Cardiac ventricle fibroblast (primary cell): ENCODE data around the gene RMND5B. TPM values are rescaled to one million over a fixed set of nuclear protein-coding genes. Genes with fewer than 3 reads are reported as not detected.

ENCODE experiments used
- total RNA-seq: library from RNA; depleted of rRNA; stranded (reverse); fragments of >200 nt; gene quantifications from 2 replicates; pipeline ENCODE4 v1.2.3, GENCODE V29; 2015

RMND5B gene, protein sequence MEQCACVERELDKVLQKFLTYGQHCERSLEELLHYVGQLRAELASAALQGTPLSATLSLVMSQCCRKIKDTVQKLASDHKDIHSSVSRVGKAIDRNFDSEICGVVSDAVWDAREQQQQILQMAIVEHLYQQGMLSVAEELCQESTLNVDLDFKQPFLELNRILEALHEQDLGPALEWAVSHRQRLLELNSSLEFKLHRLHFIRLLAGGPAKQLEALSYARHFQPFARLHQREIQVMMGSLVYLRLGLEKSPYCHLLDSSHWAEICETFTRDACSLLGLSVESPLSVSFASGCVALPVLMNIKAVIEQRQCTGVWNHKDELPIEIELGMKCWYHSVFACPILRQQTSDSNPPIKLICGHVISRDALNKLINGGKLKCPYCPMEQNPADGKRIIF
- 10.0 and 11.9 TPM in 2 replicates for total RNA-seq

DNA sequence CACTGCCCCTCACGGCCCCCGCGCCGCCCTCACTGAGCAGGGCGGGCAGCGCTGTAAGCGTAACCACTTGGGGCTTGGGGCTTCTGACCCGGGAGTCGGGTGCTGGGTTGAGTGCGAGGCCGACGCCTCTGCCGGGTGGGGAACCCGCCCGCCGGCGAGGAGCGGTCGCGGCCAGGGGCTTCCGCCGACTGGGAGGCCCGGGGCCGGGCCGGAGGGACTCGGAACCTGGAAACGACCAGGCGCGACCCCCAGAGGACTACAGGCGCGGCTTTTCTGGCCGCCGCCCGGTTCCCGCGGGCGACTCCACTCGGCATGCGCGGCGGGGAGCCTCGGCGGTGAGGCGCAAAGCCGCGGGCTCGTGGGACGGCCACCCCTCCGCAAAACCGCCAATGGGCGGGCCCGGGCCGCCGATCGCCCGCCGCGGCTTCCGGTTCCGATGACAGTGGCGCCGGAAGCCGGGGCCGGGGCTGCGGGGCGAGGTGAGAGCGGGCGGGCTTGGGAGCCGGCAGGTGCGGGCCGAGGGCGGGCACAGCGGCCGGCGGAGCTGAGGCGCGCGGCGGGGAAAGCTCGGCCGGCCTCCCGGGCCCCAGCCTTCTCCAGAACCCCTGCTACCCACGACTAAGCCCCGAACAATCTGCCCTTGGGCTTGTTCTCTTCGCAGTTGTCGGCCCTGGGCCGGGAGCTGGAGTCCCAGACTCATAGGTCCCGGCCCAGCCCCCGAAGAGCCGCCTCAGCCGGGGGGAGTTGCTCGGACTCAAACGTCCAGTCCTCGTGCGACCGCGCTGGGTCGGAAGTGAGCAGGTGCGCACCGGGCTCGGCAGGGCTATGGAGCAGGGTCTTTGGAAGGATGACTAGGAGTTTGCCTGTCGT, at the start of gene RMND5B:
RMND5B (plus strand) TSS at position 439 of the 870 bp plus-strand sequence. CDS start 7,106 bp downstream, outside the sequence.

DNA sequence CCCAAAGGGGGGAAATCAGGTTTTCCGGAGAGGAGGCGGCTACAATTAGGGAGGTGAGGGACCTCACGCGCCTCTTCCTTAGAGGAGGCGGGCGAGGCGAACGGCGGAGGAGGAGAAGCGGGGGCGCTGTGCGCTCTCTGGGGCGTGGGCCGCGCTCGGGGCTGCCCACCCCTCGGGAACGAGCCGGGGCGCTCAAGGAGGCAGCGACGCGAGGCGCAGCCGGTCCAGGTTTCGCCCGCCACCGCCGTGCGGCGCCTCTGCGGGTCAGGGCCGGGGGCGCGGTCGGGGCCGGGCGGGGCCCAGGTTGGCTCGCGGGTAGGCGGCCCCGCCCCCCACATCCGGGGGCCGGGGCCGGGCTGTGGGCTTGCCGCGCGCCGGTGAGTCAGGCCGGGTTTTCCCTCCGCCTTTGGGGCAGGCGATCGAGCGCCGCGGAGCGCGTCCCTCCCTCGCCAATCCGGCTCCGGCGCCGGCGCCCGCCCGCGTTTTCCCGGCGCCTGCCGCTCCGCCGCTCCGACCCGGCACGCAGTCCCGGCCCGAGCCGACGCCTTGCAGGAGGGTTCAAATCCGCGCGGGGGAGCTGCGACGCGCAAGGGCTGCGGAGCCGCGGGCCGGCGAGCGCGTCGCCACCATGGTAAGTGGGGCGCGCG, 17.6 kb upstream of the RMND5B start, which contains the start of gene N4BP3:
N4BP3 (plus strand) TSS at position 392 of the 647 bp plus-strand sequence. CDS start 6,052 bp downstream, outside the sequence.

DNA sequence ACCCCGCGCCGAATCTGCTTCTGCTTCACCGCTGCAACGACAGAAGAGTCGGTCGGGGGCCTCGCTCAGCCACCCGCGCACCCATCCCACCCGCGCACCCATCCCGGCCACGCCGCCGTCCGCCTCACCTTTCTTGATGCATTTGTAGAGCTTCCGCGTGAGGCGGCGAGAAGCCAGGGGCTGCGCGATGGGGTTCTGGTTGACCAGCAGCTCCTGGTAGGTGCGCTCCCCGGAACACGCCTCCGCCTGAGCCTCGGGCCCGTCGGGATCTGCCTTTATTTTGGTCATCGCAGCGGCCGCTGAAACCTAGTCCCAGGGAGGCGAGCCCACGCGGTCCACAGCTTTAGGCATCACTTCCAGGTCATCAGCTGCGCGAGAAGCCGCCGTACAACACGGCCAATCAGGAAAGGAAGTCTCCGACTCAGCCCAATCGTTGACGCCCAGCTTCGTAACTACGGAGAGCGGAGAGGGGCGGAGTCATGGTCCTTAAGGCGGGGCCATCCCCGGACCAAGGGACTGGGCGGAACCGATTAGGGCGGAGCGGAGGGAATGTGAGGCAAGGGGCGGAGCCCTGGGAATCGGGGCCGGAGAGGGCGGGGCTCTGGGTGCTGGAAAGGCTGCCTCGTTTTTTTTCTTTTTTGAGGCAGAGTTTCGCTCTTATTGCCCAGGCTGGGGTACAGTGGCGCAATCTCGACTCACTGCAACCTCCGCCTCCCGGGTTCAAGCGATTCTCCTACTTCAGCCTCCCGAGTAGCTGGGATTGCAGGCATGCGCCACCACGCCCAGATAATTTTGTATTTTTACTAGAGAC, 22.9 kb downstream of the RMND5B start, which contains the start of gene NHP2:
NHP2 (minus strand) TSS at position 356 of the 811 bp plus-strand sequence; CDS start at position 288, 68 bp downstream.

DNA sequence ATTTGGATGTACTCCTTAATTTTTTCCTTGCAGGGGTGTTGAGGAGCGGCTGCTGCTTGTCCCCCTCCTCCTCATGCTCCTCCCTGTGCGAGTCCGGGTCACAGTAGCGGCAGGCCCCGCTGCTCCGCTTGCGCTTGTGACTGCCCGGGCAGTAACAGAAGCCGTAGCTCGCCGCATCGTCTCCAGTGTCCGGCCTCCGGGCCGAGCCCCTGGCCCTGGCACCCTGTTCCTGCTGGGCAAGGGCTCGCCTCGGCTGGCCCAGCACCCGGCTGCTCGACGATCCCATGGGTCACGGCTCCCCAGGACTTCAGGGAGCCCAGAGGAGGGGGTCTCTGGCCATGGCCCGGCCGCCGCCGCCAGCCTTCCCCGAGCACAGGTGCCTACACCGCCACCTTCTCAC, 56.2 kb downstream of the RMND5B start, which contains the start of gene GMCL2:
GMCL2 (minus strand) TSS at position 358 of the 400 bp plus-strand sequence; CDS start at position 286, 72 bp downstream.

Other genes starting within 250 kb of the RMND5B start
- not detected in 2 replicates for gene PROP1, start 134.8 kb upstream of the RMND5B start, total RNA-seq
- gene N4BP3, start 17.5 kb upstream of the RMND5B start, total RNA-seq = 1.4 and 1.7 TPM in 2 replicates
- gene NHP2, start 22.9 kb downstream of the RMND5B start, total RNA-seq = 170 and 220 TPM in 2 replicates
- not detected in 2 replicates for gene GMCL2, start 56.4 kb downstream of the RMND5B start, total RNA-seq
- 86.6 and 98.2 TPM in 2 replicates for gene HNRNPAB, start 73.5 kb downstream of the RMND5B start, total RNA-seq
- gene PHYKPL, start 101.8 kb downstream of the RMND5B start, total RNA-seq = 12.0 and 15.7 TPM in 2 replicates